ENCODE data around the gene AUTS2.
A peak's percentile ranks its signal among the peaks of the same experiment; 100 is the strongest.

Gene AUTS2

DNA sequence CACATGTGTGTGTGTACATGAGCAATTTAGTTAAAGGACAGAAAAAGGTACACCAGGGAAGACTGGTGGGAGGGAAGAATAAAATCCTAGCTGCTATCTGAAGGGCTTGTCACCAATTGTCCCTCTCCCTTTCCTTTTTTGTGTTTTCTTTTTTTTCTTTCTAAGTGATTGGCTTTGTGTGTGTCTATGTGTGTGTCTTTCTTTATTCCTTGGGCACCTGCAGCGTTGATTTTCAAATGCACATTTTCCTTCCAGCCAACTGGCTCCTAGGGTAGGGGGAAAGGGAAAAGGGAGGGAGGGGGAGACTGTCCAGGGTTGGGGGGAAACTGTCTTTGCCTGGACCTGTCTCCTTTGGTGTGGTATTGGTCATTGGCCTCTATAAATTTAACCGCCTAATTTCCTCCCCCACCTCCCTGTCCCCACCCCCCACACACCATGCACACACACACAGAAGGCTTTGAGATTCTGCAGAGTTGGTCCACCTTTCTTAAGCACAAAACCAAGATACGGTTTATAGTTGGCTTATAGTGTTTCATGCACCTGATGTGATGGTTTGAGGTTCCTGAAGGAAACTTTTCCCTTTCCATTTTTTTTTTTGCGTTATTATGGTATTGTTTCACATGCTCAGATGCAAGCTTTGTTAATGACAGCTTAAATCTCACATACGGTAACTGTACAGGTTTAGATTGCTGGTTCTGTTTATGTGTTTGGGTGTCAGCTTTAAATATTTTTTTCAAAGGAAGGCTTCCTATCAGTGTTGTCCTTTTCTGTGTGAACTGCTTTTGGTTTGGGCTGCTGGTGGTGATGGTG, 2.6 kb downstream of the AUTS2 start:
- DNase-seq = no peak

GRCh38 chr7:69602522-69602921, 4.2 kb downstream of the AUTS2 start:
- no peak for DNase-seq

DNA sequence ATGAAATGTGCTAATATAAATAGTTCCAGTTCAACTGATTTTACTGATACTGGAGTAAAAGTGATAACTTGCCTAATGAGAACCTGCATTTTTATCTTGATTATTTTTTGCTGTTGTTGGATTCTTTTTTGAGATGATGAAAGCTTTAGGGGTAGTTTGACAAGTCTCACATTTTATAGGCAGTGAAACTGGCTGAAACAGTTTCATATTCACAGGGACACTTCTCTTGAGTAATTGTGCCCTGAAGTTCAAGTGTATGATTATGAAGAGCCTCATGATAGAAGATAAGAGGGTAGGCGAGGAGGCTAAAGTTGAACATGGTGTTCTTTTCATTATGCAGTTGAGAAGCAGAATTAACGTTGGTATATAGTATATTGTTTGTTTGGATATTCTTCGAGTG, 5.1 kb downstream of the AUTS2 start:
- no peak for DNase-seq

GRCh38 chr7:69603937-69604494, 5.7 kb downstream of the AUTS2 start:
- DNase-seq = peak; percentile 38

DNA sequence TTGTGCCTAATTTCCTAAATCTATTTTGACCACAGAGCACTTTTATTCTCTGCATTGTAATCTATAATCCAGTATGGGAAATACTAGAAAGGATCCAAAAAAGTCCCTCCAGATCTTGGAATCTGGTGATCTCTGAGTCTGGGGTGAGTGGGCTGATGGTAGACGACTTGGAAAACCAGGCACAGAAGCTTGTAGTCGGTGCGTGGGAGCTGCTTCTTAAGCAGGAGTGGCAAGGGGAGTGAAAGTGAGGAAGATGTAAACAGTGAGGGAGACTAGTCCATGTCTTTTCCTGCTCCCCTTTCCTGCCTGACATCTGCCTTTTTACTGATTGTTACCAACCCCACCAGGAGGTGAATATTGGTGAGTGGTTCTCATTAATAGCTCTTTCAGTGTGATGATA, 6.8 kb downstream of the AUTS2 start:
- DNase-seq = no peak

DNA sequence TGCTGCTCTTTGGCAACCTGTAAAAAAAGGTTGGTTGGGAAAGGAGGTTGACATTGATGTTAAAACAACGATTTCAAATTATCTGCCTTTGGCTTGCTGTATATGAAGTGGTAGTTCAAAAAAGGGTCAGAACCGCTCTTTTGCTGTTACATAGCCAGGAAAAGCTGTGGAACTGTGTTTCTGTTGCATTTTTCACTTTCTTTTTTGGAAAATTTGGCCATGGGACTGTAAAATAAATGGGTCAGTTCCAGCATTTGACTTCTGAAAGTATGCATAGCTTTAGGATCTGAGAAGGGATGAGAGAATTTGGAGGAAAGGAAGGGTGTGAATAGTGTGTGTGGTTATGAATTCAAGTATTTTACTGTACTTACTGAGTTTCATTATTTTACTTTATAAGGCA, 7.3 kb downstream of the AUTS2 start:
- DNase-seq = no peak

- DNase-seq = no peak
Observed at GRCh38 chr7:69608049-69608448, 9.8 kb downstream of the AUTS2 start.

DNA sequence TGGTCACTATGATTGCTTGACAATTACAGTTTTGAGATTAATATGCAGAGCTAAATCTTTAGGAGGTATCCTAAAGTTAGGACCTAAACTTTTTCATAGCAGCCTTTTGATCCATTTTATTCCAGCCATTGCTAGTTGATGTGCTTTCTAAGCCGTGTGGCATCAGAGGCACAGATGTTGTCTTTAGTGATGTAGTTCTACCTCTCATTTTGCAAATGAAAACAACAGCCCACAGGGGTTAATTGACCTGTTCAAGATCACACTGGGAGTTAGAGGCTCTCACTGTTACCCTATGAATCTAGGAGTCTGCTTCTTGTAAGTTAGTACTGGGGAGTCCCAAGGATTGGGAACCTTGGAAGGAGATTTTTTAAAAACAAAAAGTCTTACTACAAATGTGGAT, 10.6 kb downstream of the AUTS2 start:
- no peak for DNase-seq

GRCh38 chr7:69609541-69610373, 11.5 kb downstream of the AUTS2 start:
- DNase-seq = no peak

- DNase-seq = no peak
Observed at GRCh38 chr7:69610374-69611084, 12.3 kb downstream of the AUTS2 start.

DNA sequence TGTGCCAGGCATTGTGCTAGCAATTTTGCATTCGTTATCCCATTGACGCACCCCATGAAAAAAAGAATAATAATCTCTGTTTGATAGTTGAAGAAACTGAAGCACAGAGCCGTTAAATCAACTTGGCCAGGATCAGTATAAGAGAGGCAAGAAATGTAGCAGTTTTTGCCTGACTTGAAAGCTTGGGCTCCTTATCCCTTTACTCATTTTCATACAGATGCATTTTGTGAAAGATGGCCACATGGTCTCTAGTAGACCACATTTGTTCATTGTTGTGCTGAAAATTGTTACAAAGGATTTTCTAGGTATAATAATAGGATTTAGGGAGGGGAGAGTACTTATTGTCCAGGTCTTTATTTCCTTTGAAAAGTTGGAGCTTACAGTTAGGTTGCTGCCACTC, 14.7 kb downstream of the AUTS2 start:
- no peak for DNase-seq

DNA sequence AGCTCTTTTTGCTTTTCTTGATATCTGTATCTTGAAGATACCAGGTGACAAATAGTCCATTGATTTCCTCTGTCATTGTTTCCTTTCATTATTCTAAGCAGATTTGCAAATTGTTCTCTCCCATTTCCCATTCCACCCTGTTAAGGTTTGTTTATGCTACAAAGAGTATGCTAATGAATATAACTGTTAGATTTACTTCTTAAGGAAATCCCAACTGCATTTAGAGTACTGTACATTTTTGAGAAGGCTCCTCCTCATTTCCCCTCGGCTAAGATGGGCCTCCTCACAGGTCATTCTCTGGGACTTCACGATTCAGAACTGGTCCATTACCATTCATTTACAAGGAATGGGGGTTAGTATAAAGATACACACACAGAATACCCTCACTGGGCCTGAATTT, 15.6 kb downstream of the AUTS2 start:
- no peak for DNase-seq

- no peak for DNase-seq
Observed at GRCh38 chr7:69615685-69616084, 17.4 kb downstream of the AUTS2 start.

DNA sequence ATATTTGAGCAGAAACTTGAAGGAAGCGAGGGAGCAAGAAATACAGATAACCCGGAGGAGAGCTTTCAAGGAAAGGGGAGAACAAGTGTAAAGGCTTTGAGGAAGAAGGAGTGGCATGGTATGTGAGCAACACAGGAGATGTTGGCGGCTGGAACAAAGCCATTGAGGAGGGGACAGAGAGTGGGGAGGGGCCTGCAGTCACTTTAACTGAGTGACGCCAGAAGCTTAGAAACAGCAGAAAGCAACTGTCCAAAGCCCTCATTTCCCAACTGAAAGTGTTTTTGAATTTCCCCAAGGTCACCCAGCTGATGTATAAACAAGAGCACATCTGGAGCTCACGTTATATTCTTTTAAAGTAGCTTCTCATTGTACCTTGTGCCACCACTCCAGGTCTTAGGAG, 19.1 kb downstream of the AUTS2 start:
- no peak for DNase-seq

GRCh38 chr7:69619054-69619453, 20.8 kb downstream of the AUTS2 start:
- no peak for DNase-seq

- DNase-seq = no peak
Observed at GRCh38 chr7:69619635-69620034, 21.4 kb downstream of the AUTS2 start.

DNA sequence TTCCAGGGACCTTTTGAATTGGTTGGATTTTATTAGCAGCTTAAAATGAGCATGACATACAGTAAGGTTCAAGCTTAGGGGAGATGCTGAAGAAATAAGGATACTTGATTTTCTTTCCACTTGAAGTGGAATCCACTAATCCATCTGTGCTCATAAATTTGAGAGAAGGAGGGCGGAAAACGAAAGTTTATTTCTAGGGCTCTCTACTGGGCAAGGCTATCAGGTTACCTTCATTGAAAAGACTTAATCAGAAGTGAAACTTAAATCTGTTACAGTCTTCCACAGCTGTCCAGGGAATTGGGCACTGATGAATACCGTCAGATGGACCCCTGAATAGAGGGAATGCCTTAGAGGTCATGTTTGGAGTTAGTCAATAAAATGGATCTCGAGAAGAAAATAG, 21.8 kb downstream of the AUTS2 start:
- DNase-seq = no peak

DNA sequence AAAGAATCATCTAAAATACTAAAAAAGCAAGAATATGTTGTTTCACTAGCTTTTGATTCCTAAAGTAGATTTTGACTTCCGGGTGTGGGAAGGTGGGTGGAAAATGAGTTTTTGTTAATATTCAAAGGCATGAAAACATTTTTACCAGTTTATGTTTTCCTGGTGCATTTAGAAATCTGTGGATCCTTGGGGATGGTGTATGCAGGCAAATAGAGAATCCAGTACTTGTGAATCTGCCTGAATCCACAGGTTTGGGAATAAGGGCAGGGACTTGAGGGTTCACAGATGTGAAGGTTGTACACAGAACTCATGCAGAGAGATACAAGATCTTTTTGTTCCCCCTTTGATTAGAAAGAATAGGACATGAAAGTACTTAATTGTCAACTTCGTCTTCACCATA, 22.4 kb downstream of the AUTS2 start:
- DNase-seq = no peak

DNA sequence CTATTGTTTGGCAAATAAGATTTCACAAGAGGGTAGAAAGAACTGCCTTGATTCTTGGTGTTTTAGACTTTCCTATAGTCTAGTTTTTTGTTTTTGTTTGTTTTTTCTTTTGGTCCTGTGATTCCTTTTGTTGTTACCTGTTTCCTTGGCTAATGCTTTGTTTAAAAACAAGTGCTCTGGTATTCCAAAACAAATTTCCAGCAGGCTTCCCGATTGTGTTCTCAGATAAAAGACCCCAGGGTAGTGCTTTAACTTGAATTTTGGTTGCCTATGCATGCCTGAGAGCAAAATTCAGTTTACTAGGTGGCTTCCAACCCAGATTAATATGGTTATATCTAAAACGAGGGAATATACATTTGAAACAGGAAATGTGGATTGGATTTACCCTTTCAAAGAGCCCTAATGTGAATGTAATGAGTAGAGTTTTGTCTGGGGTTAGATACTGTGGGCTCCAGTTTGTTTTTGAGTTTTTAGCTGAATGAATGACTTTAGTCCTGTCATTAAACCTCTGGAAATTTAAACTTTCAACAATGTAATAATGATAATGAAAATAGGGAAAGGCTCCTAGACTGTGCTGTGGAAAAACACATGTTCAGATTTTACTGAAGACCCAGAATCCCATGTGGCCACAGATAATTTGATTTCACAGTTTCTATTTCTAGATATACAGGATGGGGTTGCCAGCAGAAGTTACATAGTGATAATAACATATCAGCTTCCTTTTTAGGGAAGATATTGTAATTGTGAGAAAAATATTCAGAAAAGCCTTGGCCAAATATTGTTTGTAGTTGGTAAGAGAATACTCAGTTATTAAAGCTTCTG, 23.9 kb downstream of the AUTS2 start:
- no peak for DNase-seq

DNA sequence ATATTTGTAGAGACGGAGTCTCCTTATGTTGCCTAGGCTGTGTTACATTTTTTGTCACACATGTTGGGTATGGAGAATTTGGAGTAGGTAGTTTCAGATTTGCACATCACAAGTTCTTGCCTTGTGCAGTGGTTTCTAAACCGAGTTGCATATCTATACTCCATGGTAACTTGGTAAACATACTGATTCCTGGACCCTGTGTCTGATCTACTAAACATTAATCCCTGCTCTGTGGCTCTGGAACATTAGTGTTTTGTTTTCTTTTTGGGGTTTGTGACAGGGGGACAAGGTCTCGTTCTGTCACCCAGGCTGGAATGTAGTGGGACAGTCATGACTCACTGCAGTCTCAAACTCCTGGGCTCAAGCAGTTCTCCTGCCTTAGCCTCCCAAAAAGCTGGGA, 24.7 kb downstream of the AUTS2 start:
- DNase-seq = no peak

GRCh38 chr7:69624435-69625230, 26.4 kb downstream of the AUTS2 start:
- no peak for DNase-seq

DNA sequence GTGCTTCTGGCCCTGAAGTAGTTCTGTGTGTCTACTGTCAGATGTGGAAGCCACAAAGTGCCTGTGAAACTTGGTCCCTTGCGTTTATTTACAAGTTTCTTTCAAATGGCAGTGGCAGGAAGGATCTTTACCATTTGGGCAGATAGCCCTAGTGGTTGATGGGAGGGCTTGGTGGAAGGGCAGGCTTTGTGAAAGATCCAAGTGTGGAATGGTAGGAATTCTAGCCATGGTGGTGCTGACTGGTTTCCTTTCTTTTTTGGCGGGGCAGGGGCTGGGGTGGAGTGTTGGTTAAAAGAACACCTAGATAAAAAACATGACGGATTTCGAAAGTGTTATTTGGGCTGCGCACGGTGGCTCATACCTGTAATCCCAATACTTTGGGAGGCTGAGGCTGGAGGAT, 27.0 kb downstream of the AUTS2 start:
- DNase-seq = no peak

Measured in CD4-positive, alpha-beta T cell treated with Interleukin-10 for 1 hour (primary cell).